ENCODE measurements around the gene RPL10A.
"Not testable (repeated sequence)": the region's sequence is repeated elsewhere in the genome, so short reads cannot be mapped to it uniquely, and the experiment has no call there.

The RPL10A gene

GRCh38 chr6:35512006-35512405, 43.8 kb downstream of the RPL10A start:
- no peak for DNase-seq (ENCODE audit: low read depth in 2 of 2)

GRCh38 chr6:35512740-35513139, 44.5 kb downstream of the RPL10A start, which contains the start of gene TULP1:
TSS of gene TULP1 (minus strand) at chr6:35512896. CDS start at chr6:35512858, 38 bp downstream.
- DNase-seq (ENCODE audit: low read depth in 2 of 2) = no peak

GRCh38 chr6:35514587-35514986, 46.4 kb downstream of the RPL10A start:
- DNase-seq (ENCODE audit: low read depth in 2 of 2) = no peak

- DNase-seq (ENCODE audit: low read depth in 2 of 2) = not testable (repeated sequence)
Observed at GRCh38 chr6:35515939-35516338, 47.7 kb downstream of the RPL10A start.

GRCh38 chr6:35516712-35517111, 48.5 kb downstream of the RPL10A start:
- no peak for DNase-seq (ENCODE audit: low read depth in 2 of 2)

- not testable (repeated sequence) for DNase-seq (ENCODE audit: low read depth in 2 of 2)
Observed at GRCh38 chr6:35517978-35518377, 49.8 kb downstream of the RPL10A start.

- DNase-seq (ENCODE audit: low read depth in 2 of 2) = no peak
Observed at GRCh38 chr6:35518566-35519312, 50.5 kb downstream of the RPL10A start.

GRCh38 chr6:35519313-35520015, 51.3 kb downstream of the RPL10A start:
- no peak for DNase-seq (ENCODE audit: low read depth in 2 of 2)

All from stimulated activated CD8-positive, alpha-beta memory T cell treated with anti-CD3 and anti-CD28 coated beads, Interleukin-7, amount 100 ng/mL, for 1 hour (primary cell).